ENCODE data around the gene TGM6. TPM values are rescaled to one million over a fixed set of nuclear protein-coding genes. Genes with fewer than 3 reads are reported as not detected.

TGM6 gene
- total RNA-seq: not detected

GRCh38 chr20:2380601-2381000, at the start of gene TGM6:
Gene TGM6, plus strand, starts transcription at chr20:2380901. Its CDS starts 68 bp downstream, at chr20:2380969.
- Mint-ChIP-seq H3K27ac (no peak within 1 kb of the TSS), H3K36me3 (no peaks in the 10 kb centered on the region), H3K9me3 (ENCODE audit: low read depth) (no peaks in the 10 kb centered on the region), H3K4me3 (no peak within 1 kb of the TSS), H3K4me1 (peaks cover 15% of the 10 kb centered on the region), H3K27me3 (peaks cover 7% of the 10 kb centered on the region)
- ATAC-seq: no peak
- CTCF ChIA-PET: interaction anchor here (1.2 to 2.1 kb wide), 2 partner anchors 32 to 71 kb away, joined by 3 to 7 read pairs; no protein-coding TSS in a partner anchor
- no peak for DNase-seq

- Mint-ChIP-seq H3K4me1 (no peaks in the 10 kb centered on the region), H3K9me3 (ENCODE audit: low read depth) (no peaks in the 10 kb centered on the region), H3K36me3 (no peaks in the 10 kb centered on the region), H3K4me3 (no peak overlapping the region), H3K27me3 (peaks cover 3% of the 10 kb centered on the region), H3K27ac (no peak overlapping the region)
- CTCF ChIA-PET: no interaction called here
- ATAC-seq: no peak
- DNase-seq: no peak
These were observed 49.6 kb upstream of the TGM6 start for GRCh38 chr20:2331106-2331505.

- Mint-ChIP-seq H3K9me3 (ENCODE audit: low read depth) (no peaks in the 10 kb centered on the region), H3K4me1 (no peaks in the 10 kb centered on the region), H3K27ac (no peak overlapping the region), H3K4me3 (no peak overlapping the region), H3K36me3 (no peaks in the 10 kb centered on the region), H3K27me3 (peaks cover 3% of the 10 kb centered on the region)
- CTCF ChIA-PET: interaction anchor here (0.8 kb wide), 1 partner anchor 125 kb away, joined by 3 read pairs; no protein-coding TSS in a partner anchor
- ATAC-seq (no peak), DNase-seq (no peak)
These were observed 48.7 kb upstream of the TGM6 start for GRCh38 chr20:2331901-2332565.

GRCh38 chr20:2332711-2333110, 48.0 kb upstream of the TGM6 start:
- Mint-ChIP-seq H3K27ac (no peak overlapping the region), H3K4me1 (no peaks in the 10 kb centered on the region), H3K9me3 (ENCODE audit: low read depth) (no peaks in the 10 kb centered on the region), H3K27me3 (peaks cover 5% of the 10 kb centered on the region), H3K36me3 (no peaks in the 10 kb centered on the region), H3K4me3 (no peak overlapping the region)
- ATAC-seq (no peak), DNase-seq (no peak)
- CTCF ChIA-PET: no interaction called here

GRCh38 chr20:2333821-2334220, 46.9 kb upstream of the TGM6 start:
- no peaks in the 10 kb centered on the region for H3K36me3 Mint-ChIP-seq
- H3K27me3 Mint-ChIP-seq: peaks cover 9% of the 10 kb centered on the region
- no peak overlapping the region for H3K4me3 Mint-ChIP-seq
- H3K4me1 Mint-ChIP-seq: no peaks in the 10 kb centered on the region
- no peaks in the 10 kb centered on the region for H3K9me3 Mint-ChIP-seq (ENCODE audit: low read depth)
- ATAC-seq (no peak), DNase-seq (peak; percentile 30)
- no peak overlapping the region for H3K27ac Mint-ChIP-seq
- CTCF ChIA-PET: no interaction called here

GRCh38 chr20:2335096-2335870, 45.4 kb upstream of the TGM6 start:
- CTCF ChIA-PET: no interaction called here
- Mint-ChIP-seq H3K9me3 (ENCODE audit: low read depth) (no peaks in the 10 kb centered on the region), H3K27ac (no peak overlapping the region), H3K36me3 (no peaks in the 10 kb centered on the region), H3K4me1 (no peaks in the 10 kb centered on the region), H3K4me3 (no peak overlapping the region), H3K27me3 (peaks cover 11% of the 10 kb centered on the region)
- DNase-seq (no peak), ATAC-seq (no peak)

GRCh38 chr20:2336471-2336870, 44.2 kb upstream of the TGM6 start:
- peaks cover 8% of the 10 kb centered on the region for H3K27me3 Mint-ChIP-seq
- H3K4me3 Mint-ChIP-seq: no peak overlapping the region
- no peak overlapping the region for H3K27ac Mint-ChIP-seq
- CTCF ChIA-PET: no interaction called here
- no peaks in the 10 kb centered on the region for H3K36me3 Mint-ChIP-seq
- no peaks in the 10 kb centered on the region for H3K9me3 Mint-ChIP-seq (ENCODE audit: low read depth)
- ATAC-seq (no peak), DNase-seq (no peak)
- H3K4me1 Mint-ChIP-seq: no peaks in the 10 kb centered on the region

GRCh38 chr20:2337142-2337541, 43.6 kb upstream of the TGM6 start:
- DNase-seq (no peak), ATAC-seq (no peak)
- Mint-ChIP-seq H3K27ac (no peak overlapping the region), H3K9me3 (ENCODE audit: low read depth) (no peaks in the 10 kb centered on the region), H3K4me3 (no peak overlapping the region), H3K36me3 (no peaks in the 10 kb centered on the region), H3K4me1 (no peaks in the 10 kb centered on the region), H3K27me3 (peaks cover 8% of the 10 kb centered on the region)
- CTCF ChIA-PET: no interaction called here

- CTCF ChIA-PET: no interaction called here
- Mint-ChIP-seq H3K4me3 (no peak overlapping the region), H3K27me3 (peaks cover 8% of the 10 kb centered on the region), H3K9me3 (ENCODE audit: low read depth) (no peaks in the 10 kb centered on the region), H3K4me1 (no peaks in the 10 kb centered on the region), H3K27ac (no peak overlapping the region), H3K36me3 (no peaks in the 10 kb centered on the region)
- DNase-seq (no peak), ATAC-seq (no peak)
These were observed 42.2 kb upstream of the TGM6 start for GRCh38 chr20:2338411-2339066.

- Mint-ChIP-seq H3K4me1 (no peaks in the 10 kb centered on the region), H3K36me3 (no peaks in the 10 kb centered on the region), H3K4me3 (no peak overlapping the region), H3K27me3 (peaks cover 8% of the 10 kb centered on the region), H3K9me3 (ENCODE audit: low read depth) (no peaks in the 10 kb centered on the region), H3K27ac (no peak overlapping the region)
- CTCF ChIA-PET: interaction anchor here (1.5 kb wide), 1 partner anchor 133 kb away, joined by 6 read pairs; no protein-coding TSS in a partner anchor
- DNase-seq: no peak
- no peak for ATAC-seq
These were observed 40.6 kb upstream of the TGM6 start for GRCh38 chr20:2340136-2340535.

GRCh38 chr20:2340823-2341222, 39.9 kb upstream of the TGM6 start:
- Mint-ChIP-seq H3K27me3 (peaks cover 10% of the 10 kb centered on the region), H3K27ac (no peak overlapping the region), H3K4me1 (no peaks in the 10 kb centered on the region), H3K9me3 (ENCODE audit: low read depth) (no peaks in the 10 kb centered on the region), H3K4me3 (no peak overlapping the region), H3K36me3 (no peaks in the 10 kb centered on the region)
- ATAC-seq (no peak), DNase-seq (no peak)
- CTCF ChIA-PET: interaction anchor here (1.5 kb wide), 1 partner anchor 133 kb away, joined by 6 read pairs; no protein-coding TSS in a partner anchor

- no peaks in the 10 kb centered on the region for H3K9me3 Mint-ChIP-seq (ENCODE audit: low read depth)
- ATAC-seq (no peak), DNase-seq (no peak)
- CTCF ChIA-PET: interaction anchor here (1.5 kb wide), 1 partner anchor 134 kb away, joined by 6 read pairs; no protein-coding TSS in a partner anchor
- H3K36me3 Mint-ChIP-seq: no peaks in the 10 kb centered on the region
- H3K4me3 Mint-ChIP-seq: no peak overlapping the region
- H3K27ac Mint-ChIP-seq: no peak overlapping the region
- peaks cover 10% of the 10 kb centered on the region for H3K27me3 Mint-ChIP-seq
- H3K4me1 Mint-ChIP-seq: no peaks in the 10 kb centered on the region
These were observed 39.4 kb upstream of the TGM6 start for GRCh38 chr20:2341336-2341735.

GRCh38 chr20:2342243-2342642, 38.5 kb upstream of the TGM6 start:
- Mint-ChIP-seq H3K36me3 (no peaks in the 10 kb centered on the region), H3K27me3 (peaks cover 10% of the 10 kb centered on the region), H3K9me3 (ENCODE audit: low read depth) (no peaks in the 10 kb centered on the region), H3K4me3 (no peak overlapping the region), H3K4me1 (no peaks in the 10 kb centered on the region), H3K27ac (no peak overlapping the region)
- CTCF ChIA-PET: no interaction called here
- no peak for ATAC-seq
- DNase-seq: no peak

Data from activated CD8-positive, alpha-beta memory T cell treated with anti-CD3 and anti-CD28 coated beads, Interleukin-2, amount 10 ng/mL, durations not matched to agents 7 days and 5 days (primary cell).